Ishikawa (cell line): ENCODE results near the gene MAPK8IP2.

Source experiments
- CEBPB ChIP-seq: IDR thresholded peaks from 2 replicates; pipeline ENCODE4 v1.6.1; 2012
- EP300 ChIP-seq: IDR thresholded peaks from 2 replicates; pipeline ENCODE4 v1.6.1; 2012; ENCODE audit warnings: borderline replicate concordance
- NFIC ChIP-seq: IDR thresholded peaks from 2 replicates; pipeline ENCODE4 v1.6.1; 2012
- RAD21 ChIP-seq: IDR thresholded peaks from 2 replicates; pipeline ENCODE4 v1.6.1; 2012; ENCODE audit warnings: low read depth
- TAF1 ChIP-seq: IDR thresholded peaks from 2 replicates; pipeline ENCODE4 v1.6.1; 2012; ENCODE audit warnings: low read depth, mild to moderate bottlenecking
- TCF12 ChIP-seq: IDR thresholded peaks from 2 replicates; pipeline ENCODE4 v1.6.1; 2012; ENCODE audit warnings: low read depth
- USF1 ChIP-seq: IDR thresholded peaks from 2 replicates; pipeline ENCODE4 v1.6.1; 2012
- YY1 ChIP-seq: IDR thresholded peaks from 2 replicates; pipeline ENCODE4 v1.6.1; 2012; ENCODE audit warnings: low read depth
- TF ChIP-seq, protein P1 (sequence below): IDR thresholded peaks from 2 replicates; pipeline ENCODE4 v1.6.1; 2012; ENCODE audit warnings: low read depth, mild to moderate bottlenecking
- TF ChIP-seq, protein P2 (sequence below): IDR thresholded peaks from 2 replicates; pipeline ENCODE4 v1.6.1; 2012

GRCh38 chr22:50620593-50621355 lies 20.2 kb downstream of the MAPK8IP2 start:
- no peak for TF ChIP-seq YY1
- no peak for TF ChIP-seq NFIC
- no peak for TF ChIP-seq USF1
- no peak for TF ChIP-seq EP300
- TF ChIP-seq CEBPB: no peak
- TF ChIP-seq TCF12: no peak
- TF ChIP-seq RAD21: no peak
- TF ChIP-seq, protein P1, sequence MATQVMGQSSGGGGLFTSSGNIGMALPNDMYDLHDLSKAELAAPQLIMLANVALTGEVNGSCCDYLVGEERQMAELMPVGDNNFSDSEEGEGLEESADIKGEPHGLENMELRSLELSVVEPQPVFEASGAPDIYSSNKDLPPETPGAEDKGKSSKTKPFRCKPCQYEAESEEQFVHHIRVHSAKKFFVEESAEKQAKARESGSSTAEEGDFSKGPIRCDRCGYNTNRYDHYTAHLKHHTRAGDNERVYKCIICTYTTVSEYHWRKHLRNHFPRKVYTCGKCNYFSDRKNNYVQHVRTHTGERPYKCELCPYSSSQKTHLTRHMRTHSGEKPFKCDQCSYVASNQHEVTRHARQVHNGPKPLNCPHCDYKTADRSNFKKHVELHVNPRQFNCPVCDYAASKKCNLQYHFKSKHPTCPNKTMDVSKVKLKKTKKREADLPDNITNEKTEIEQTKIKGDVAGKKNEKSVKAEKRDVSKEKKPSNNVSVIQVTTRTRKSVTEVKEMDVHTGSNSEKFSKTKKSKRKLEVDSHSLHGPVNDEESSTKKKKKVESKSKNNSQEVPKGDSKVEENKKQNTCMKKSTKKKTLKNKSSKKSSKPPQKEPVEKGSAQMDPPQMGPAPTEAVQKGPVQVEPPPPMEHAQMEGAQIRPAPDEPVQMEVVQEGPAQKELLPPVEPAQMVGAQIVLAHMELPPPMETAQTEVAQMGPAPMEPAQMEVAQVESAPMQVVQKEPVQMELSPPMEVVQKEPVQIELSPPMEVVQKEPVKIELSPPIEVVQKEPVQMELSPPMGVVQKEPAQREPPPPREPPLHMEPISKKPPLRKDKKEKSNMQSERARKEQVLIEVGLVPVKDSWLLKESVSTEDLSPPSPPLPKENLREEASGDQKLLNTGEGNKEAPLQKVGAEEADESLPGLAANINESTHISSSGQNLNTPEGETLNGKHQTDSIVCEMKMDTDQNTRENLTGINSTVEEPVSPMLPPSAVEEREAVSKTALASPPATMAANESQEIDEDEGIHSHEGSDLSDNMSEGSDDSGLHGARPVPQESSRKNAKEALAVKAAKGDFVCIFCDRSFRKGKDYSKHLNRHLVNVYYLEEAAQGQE: no peak
- TF ChIP-seq, protein P2, sequence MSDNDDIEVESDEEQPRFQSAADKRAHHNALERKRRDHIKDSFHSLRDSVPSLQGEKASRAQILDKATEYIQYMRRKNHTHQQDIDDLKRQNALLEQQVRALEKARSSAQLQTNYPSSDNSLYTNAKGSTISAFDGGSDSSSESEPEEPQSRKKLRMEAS: peak; percentile 52; the same call in 1 of the 2 replicates
- TF ChIP-seq TAF1: no peak
